ENCODE measurements around the gene ADARB2. TPM values are rescaled to one million over a fixed set of nuclear protein-coding genes. Genes with fewer than 3 reads are reported as not detected.

ADARB2 gene
- total RNA-seq, 2 experiments from 2014 or later, result not detected

- Mint-ChIP-seq H3K4me1 (no peaks in the 10 kb centered on the region), H3K27ac (no peak overlapping the region), H3K4me3 (no peak overlapping the region), H3K9me3 (no peaks in the 10 kb centered on the region), H3K36me3 (no peaks in the 10 kb centered on the region), H3K27me3 (peaks cover 6% of the 10 kb centered on the region)
- no peak for DNase-seq
Measured at GRCh38 chr10:1535301-1535965, 201.9 kb downstream of the ADARB2 start.

GRCh38 chr10:1534820-1535219, 202.5 kb downstream of the ADARB2 start:
- no peaks in the 10 kb centered on the region for H3K36me3 Mint-ChIP-seq
- H3K4me1 Mint-ChIP-seq, result no peaks in the 10 kb centered on the region
- no peaks in the 10 kb centered on the region for H3K9me3 Mint-ChIP-seq
- H3K4me3 Mint-ChIP-seq, result no peak overlapping the region
- H3K27me3 Mint-ChIP-seq, result peaks cover 10% of the 10 kb centered on the region
- no peak overlapping the region for H3K27ac Mint-ChIP-seq
- DNase-seq, result no peak

- H3K27me3 Mint-ChIP-seq, result peaks cover 14% of the 10 kb centered on the region
- H3K27ac Mint-ChIP-seq, result no peak overlapping the region
- no peak for DNase-seq
- H3K4me3 Mint-ChIP-seq, result no peak overlapping the region
- no peaks in the 10 kb centered on the region for H3K36me3 Mint-ChIP-seq
- no peaks in the 10 kb centered on the region for H3K9me3 Mint-ChIP-seq
- H3K4me1 Mint-ChIP-seq, result no peaks in the 10 kb centered on the region
Measured at GRCh38 chr10:1532636-1533035, 204.7 kb downstream of the ADARB2 start.

GRCh38 chr10:1531883-1532597, 205.3 kb downstream of the ADARB2 start:
- Mint-ChIP-seq H3K4me1 (no peaks in the 10 kb centered on the region), H3K9me3 (no peaks in the 10 kb centered on the region), H3K36me3 (no peaks in the 10 kb centered on the region), H3K27ac (no peak overlapping the region), H3K4me3 (no peak overlapping the region), H3K27me3 (peaks cover 17% of the 10 kb centered on the region)
- DNase-seq, result no peak

- H3K27me3 Mint-ChIP-seq, result peaks cover 17% of the 10 kb centered on the region
- no peak overlapping the region for H3K27ac Mint-ChIP-seq
- H3K36me3 Mint-ChIP-seq, result no peaks in the 10 kb centered on the region
- no peak for DNase-seq
- no peaks in the 10 kb centered on the region for H3K9me3 Mint-ChIP-seq
- no peaks in the 10 kb centered on the region for H3K4me1 Mint-ChIP-seq
- H3K4me3 Mint-ChIP-seq, result no peak overlapping the region
Measured at GRCh38 chr10:1530871-1531517, 206.3 kb downstream of the ADARB2 start.

GRCh38 chr10:1529806-1530413, 207.4 kb downstream of the ADARB2 start:
- no peak overlapping the region for H3K27ac Mint-ChIP-seq
- no peak for DNase-seq
- H3K4me3 Mint-ChIP-seq, result no peak overlapping the region
- peaks cover 2% of the 10 kb centered on the region for H3K9me3 Mint-ChIP-seq
- H3K4me1 Mint-ChIP-seq, result no peaks in the 10 kb centered on the region
- no peaks in the 10 kb centered on the region for H3K36me3 Mint-ChIP-seq
- peaks cover 18% of the 10 kb centered on the region for H3K27me3 Mint-ChIP-seq

GRCh38 chr10:1527951-1528350, 209.4 kb downstream of the ADARB2 start:
- no peak for DNase-seq
- peaks cover 18% of the 10 kb centered on the region for H3K27me3 Mint-ChIP-seq
- no peaks in the 10 kb centered on the region for H3K36me3 Mint-ChIP-seq
- no peaks in the 10 kb centered on the region for H3K4me1 Mint-ChIP-seq
- H3K4me3 Mint-ChIP-seq, result no peak overlapping the region
- H3K9me3 Mint-ChIP-seq, result peaks cover 2% of the 10 kb centered on the region
- no peak overlapping the region for H3K27ac Mint-ChIP-seq

- Mint-ChIP-seq H3K27me3 (peaks cover 18% of the 10 kb centered on the region), H3K9me3 (peaks cover 2% of the 10 kb centered on the region), H3K4me1 (no peaks in the 10 kb centered on the region), H3K36me3 (no peaks in the 10 kb centered on the region), H3K4me3 (no peak overlapping the region), H3K27ac (no peak overlapping the region)
- DNase-seq, result no peak
Measured at GRCh38 chr10:1526436-1527055, 210.8 kb downstream of the ADARB2 start.

GRCh38 chr10:1525354-1526162, 211.8 kb downstream of the ADARB2 start:
- Mint-ChIP-seq H3K4me3 (no peak overlapping the region), H3K27ac (no peak overlapping the region), H3K36me3 (no peaks in the 10 kb centered on the region), H3K27me3 (peaks cover 16% of the 10 kb centered on the region), H3K4me1 (no peaks in the 10 kb centered on the region), H3K9me3 (peaks cover 2% of the 10 kb centered on the region)
- DNase-seq, result no peak

- H3K36me3 Mint-ChIP-seq, result no peaks in the 10 kb centered on the region
- H3K4me1 Mint-ChIP-seq, result no peaks in the 10 kb centered on the region
- no peak overlapping the region for H3K4me3 Mint-ChIP-seq
- H3K9me3 Mint-ChIP-seq, result peaks cover 2% of the 10 kb centered on the region
- H3K27me3 Mint-ChIP-seq, result peaks cover 10% of the 10 kb centered on the region
- H3K27ac Mint-ChIP-seq, result no peak overlapping the region
- no peak for DNase-seq
Measured at GRCh38 chr10:1524540-1524939, 212.8 kb downstream of the ADARB2 start.

- Mint-ChIP-seq H3K9me3 (peaks cover 2% of the 10 kb centered on the region), H3K27me3 (peaks cover 7% of the 10 kb centered on the region), H3K36me3 (no peaks in the 10 kb centered on the region), H3K4me1 (no peaks in the 10 kb centered on the region), H3K27ac (no peak overlapping the region), H3K4me3 (no peak overlapping the region)
- DNase-seq, result no peak
Measured at GRCh38 chr10:1523221-1523620, 214.1 kb downstream of the ADARB2 start.

- H3K4me3 Mint-ChIP-seq, result no peak overlapping the region
- peaks cover 2% of the 10 kb centered on the region for H3K9me3 Mint-ChIP-seq
- peaks cover 4% of the 10 kb centered on the region for H3K27me3 Mint-ChIP-seq
- no peaks in the 10 kb centered on the region for H3K4me1 Mint-ChIP-seq
- no peaks in the 10 kb centered on the region for H3K36me3 Mint-ChIP-seq
- H3K27ac Mint-ChIP-seq, result no peak overlapping the region
- DNase-seq, result no peak
Measured at GRCh38 chr10:1522237-1522636, 215.1 kb downstream of the ADARB2 start.

GRCh38 chr10:1521741-1522140, 215.6 kb downstream of the ADARB2 start:
- Mint-ChIP-seq H3K4me3 (no peak overlapping the region), H3K4me1 (no peaks in the 10 kb centered on the region), H3K27ac (no peak overlapping the region), H3K36me3 (no peaks in the 10 kb centered on the region), H3K27me3 (peaks cover 4% of the 10 kb centered on the region), H3K9me3 (peaks cover 2% of the 10 kb centered on the region)
- DNase-seq, result no peak

- H3K4me3 Mint-ChIP-seq, result no peak overlapping the region
Measured at GRCh38 chr10:1520909-1521565, 216.3 kb downstream of the ADARB2 start.

More at GRCh38 chr10:1520909-1521565, 216.3 kb downstream of the ADARB2 start:
- Mint-ChIP-seq H3K9me3 (peaks cover 2% of the 10 kb centered on the region), H3K4me1 (no peaks in the 10 kb centered on the region), H3K36me3 (no peaks in the 10 kb centered on the region), H3K27me3 (peaks cover 4% of the 10 kb centered on the region), H3K27ac (no peak overlapping the region)
- DNase-seq, result no peak
